ENCODE measurements around the gene NUDT8.
A peak's percentile ranks its signal among the peaks of the same experiment; 100 is the strongest.
"Not testable (repeated sequence)": the region's sequence is repeated elsewhere in the genome, so short reads cannot be mapped to it uniquely, and the experiment has no call there.

Gene NUDT8

DNA sequence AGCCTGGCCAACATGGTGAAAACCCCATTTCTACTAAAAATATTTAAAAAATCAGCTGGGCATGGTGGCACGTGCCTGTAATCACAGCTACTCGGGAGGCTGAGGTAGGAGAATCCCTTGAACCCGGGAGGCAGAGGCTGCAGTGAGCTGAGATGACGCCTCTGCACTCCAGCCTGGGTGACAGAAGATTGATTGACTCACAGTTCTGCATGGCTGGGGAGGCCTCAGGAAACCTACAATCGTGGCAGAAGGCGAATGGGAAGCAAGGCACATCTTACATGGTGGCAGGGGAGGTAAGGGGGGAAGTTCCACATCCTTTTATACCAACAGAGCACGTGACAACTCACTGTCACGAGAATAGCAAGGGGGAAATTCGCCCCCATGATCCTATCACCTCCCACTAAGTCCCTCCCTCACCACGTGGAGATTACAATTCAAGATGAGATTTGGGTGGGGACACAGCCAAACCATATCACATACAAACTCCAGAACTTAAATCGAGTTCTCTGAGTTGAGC is 40.8 kb downstream of the NUDT8 start:
- DNase-seq (ENCODE audit: low spot score), result not testable (repeated sequence)

DNA sequence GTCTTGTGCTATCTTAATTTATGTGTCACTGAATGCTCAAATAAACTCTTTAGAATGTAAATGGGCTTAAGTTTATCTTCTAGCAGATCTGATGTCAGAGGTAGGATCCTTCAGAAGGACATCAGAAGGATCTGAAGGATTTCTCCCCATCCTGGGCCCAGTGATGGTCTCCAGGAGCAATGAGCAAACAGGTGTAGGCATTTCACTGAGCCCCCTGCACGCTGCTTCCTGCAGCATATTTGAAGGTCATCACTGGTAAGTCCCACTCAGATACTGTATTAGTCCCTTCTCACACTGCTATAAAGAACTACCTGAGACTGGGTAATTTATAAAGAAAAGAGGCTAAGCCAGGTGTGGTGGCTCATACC is 41.6 kb downstream of the NUDT8 start:
- no peak for DNase-seq (ENCODE audit: low spot score)

DNA sequence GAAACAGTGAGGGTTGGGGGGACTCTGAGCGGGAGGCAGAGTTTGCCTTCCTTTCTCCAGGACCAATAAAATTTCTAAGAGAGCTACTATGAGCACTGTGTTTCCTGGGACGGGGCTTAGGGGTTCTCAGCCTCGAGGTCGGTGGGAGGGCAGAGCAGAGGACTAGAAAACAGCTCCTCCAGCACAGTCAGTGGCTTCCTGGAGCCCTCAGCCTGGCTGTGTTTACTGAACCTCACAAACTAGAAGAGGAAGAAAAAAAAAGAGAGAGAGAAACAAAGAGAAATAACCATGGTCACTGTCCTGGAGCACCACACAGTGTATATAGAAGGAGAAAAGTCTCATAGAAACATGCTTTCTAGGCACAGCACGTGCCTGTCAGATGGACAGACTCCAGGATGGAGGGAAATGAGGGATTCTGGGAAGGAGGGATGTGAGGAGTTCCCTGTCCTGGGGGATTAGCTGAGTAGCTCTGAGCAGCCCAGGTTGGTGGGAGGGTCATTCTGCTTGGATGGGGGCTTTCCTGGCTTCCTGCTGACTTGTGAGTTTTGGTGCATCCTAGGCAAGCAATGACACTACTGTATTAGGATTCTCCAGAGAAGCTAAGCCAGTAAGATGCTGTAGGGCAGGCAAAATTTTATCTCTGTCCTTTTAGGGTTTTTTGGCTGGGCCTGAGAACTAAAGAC is 43.0 kb downstream of the NUDT8 start:
- DNase-seq (ENCODE audit: low spot score), result no peak

DNA sequence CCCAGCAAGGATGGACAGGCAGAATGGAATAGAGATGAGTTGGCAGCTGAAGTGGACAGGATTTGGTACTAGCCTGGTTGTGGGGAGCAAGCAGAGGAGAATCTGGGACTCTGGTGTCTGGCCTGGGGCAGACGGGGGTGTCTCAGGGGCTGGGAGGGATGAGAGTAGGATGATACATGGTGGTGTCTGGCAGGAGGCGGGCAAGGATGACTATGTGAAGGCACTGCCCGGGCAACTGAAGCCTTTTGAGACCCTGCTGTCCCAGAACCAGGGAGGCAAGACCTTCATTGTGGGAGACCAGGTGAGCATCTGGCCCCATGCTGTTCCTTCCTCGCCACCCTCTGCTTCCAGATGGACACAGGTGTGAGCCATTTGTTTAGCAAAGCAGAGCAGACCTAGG is 43.8 kb downstream of the NUDT8 start:
- no peak for DNase-seq (ENCODE audit: low spot score)

DNA sequence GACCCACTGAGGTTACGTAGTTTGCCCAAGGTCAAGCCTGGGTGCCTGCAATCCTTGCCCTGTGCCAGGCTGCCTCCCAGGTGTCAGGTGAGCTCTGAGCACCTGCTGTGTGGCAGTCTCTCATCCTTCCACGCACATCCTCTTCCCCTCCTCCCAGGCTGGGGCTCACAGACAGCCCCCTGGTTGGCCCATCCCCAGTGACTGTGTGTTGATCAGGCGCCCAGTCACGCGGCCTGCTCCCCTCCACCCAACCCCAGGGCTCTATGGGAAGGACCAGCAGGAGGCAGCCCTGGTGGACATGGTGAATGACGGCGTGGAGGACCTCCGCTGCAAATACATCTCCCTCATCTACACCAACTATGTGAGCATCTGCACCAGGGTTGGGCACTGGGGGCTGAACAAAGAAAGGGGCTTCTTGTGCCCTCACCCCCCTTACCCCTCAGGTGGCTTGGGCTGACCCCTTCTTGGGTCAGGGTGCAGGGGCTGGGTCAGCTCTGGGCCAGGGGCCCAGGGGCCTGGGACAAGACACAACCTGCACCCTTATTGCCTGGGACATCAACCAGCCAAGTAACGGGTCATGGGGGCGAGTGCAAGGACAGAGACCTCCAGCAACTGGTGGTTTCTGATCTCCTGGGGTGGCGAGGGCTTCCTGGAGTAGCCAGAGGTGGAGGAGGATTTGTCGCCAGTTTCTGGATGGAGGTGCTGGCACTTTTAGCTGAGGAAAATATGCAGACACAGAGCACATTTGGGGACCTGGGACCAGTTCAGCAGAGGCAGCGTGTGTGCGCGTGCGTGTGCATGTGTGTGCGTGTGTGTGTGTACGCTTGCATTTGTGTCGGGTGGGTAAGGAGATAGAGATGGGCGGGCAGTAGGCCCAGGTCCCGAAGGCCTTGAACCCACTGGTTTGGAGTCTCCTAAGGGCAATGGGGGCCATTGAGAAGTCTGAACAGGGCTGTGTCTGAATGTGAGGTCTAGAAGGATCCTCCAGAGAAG is 44.6 kb downstream of the NUDT8 start:
- no peak for DNase-seq (ENCODE audit: low spot score)

DNA sequence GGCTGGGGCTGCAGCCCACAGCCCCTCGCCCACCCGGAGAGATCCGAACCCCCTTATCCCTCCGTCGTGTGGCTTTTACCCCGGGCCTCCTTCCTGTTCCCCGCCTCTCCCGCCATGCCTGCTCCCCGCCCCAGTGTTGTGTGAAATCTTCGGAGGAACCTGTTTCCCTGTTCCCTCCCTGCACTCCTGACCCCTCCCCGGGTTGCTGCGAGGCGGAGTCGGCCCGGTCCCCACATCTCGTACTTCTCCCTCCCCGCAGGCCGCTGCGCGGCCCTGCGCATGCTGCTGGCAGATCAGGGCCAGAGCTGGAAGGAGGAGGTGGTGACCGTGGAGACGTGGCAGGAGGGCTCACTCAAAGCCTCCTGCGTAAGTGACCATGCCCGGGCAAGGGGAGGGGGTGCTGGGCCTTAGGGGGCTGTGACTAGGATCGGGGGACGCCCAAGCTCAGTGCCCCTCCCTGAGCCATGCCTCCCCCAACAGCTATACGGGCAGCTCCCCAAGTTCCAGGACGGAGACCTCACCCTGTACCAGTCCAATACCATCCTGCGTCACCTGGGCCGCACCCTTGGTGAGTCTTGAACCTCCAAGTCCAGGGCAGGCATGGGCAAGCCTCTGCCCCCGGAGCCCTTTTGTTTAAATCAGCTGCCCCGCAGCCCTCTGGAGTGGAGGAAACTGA is 45.4 kb downstream of the NUDT8 start:
- peak; percentile 59 for DNase-seq (ENCODE audit: low spot score)

DNA sequence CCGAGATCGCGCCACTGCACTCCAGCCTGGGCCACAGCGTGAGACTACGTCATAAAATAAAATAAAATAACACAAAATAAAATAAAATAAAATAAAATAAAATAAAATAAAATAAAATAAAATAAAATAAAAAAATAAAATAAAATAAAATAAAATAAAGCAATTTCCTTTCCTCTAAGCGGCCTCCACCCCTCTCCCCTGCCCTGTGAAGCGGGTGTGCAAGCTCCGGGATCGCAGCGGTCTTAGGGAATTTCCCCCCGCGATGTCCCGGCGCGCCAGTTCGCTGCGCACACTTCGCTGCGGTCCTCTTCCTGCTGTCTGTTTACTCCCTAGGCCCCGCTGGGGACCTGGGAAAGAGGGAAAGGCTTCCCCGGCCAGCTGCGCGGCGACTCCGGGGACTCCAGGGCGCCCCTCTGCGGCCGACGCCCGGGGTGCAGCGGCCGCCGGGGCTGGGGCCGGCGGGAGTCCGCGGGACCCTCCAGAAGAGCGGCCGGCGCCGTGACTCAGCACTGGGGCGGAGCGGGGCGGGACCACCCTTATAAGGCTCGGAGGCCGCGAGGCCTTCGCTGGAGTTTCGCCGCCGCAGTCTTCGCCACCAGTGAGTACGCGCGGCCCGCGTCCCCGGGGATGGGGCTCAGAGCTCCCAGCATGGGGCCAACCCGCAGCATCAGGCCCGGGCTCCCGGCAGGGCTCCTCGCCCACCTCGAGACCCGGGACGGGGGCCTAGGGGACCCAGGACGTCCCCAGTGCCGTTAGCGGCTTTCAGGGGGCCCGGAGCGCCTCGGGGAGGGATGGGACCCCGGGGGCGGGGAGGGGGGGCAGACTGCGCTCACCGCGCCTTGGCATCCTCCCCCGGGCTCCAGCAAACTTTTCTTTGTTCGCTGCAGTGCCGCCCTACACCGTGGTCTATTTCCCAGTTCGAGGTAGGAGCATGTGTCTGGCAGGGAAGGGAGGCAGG is 46.2 kb downstream of the NUDT8 start, which contains the start of gene GSTP1:
Gene GSTP1 (plus strand): TSS at position 566 of the 958 bp plus-strand sequence. CDS start 32 bp downstream, at position 598.
- DNase-seq (ENCODE audit: low spot score), result peak; percentile 91

DNA sequence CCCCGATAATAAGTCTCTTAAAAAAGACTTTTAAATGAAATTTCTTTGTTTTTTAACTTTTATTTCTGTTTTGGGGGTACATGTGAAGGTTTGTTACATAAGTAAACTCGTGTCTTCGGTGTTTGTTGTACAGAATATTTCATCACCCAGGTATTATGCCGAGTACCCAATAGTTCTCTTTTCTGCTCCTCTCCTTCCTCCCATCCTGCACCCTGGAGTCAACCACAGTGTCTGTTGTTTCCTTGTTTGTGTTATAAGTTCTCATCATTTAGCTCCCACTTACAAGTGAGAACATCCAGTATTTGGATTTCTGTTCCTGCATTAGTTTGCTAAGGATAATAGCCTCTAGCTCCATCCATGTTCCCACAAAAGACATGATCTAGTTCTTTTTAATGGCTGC is 47.7 kb downstream of the NUDT8 start:
- DNase-seq (ENCODE audit: low spot score), result no peak

DNA sequence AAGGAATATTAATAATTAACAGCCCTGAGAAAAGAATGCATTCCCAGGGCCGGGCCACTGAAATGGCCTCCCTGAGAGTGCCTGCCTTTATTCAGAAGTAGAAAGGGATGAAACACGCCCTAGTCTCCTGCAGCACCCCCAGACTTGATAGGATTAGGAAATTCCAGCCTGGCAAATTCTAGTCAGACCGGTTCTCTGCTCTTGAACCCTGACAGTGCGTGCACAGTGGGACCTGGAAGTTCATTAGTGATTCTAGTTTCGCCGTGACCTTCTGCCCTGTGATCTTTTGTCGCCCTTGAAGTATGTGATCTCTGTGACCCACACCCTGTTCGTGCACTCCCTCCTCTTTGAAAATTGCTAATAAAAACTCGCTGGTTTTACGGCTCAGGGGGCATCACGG is 48.3 kb downstream of the NUDT8 start:
- no peak for DNase-seq (ENCODE audit: low spot score)

- no peak for DNase-seq (ENCODE audit: low spot score)
Observed at GRCh38 chr11:67577951-67578350, 51.8 kb downstream of the NUDT8 start.

Measured in Ammon's horn (tissue), 1 donor.